Suprapubic skin (tissue), 4 donors: ENCODE measurements around the gene VMAC. TPM values are rescaled to one million over a fixed set of nuclear protein-coding genes. Genes with fewer than 3 reads are reported as not detected.
A peak's percentile ranks its signal among the peaks of the same experiment; 100 is the strongest.

Experiments
- DNase-seq, 2 donors: peaks; one replicate each; pipeline ENCODE4 v3.0.0-alpha.2; 2019; ENCODE audit warnings: low spot score in 2 of 2
- H3K27ac ChIP-seq: fragments of 200-600 bp; sonication (generic); one replicate; pipeline ENCODE4 v1.5.1; 2019
- H3K27me3 ChIP-seq: fragments of 200-600 bp; sonication (generic); one replicate; pipeline ENCODE4 v1.5.1; 2019
- H3K36me3 ChIP-seq: fragments of 200-600 bp; sonication (generic); one replicate; pipeline ENCODE4 v1.5.1; 2019
- H3K4me1 ChIP-seq: fragments of 200-600 bp; sonication (generic); one replicate; pipeline ENCODE4 v1.5.1; 2019
- H3K4me3 ChIP-seq: fragments of 200-600 bp; sonication (generic); one replicate; pipeline ENCODE4 v1.5.1; 2019; ENCODE audit warnings: mild to moderate bottlenecking
- H3K9me3 ChIP-seq: fragments of 200-600 bp; sonication (generic); one replicate; pipeline ENCODE4 v1.5.1; 2019
- CTCF ChIP-seq, 2 donors: fragments of 200-600 bp in 1 of 2; fragments of 450-650 bp in 1 of 2; sonication (generic) in 1 of 2; IDR thresholded peaks; one replicate each; pipeline ENCODE4 v1.5.1; 2016 to 2019; ENCODE audit warnings: antibody characterized with exemption in 2 of 2, mild to moderate bottlenecking in 1 of 2, moderate library complexity in 1 of 2
- EP300 ChIP-seq: sonication (generic); formaldehyde crosslinking; IDR thresholded peaks from one replicate; pipeline ENCODE4 v1.6.1; 2017; ENCODE audit warnings: antibody characterized with exemption
- POLR2A ChIP-seq, 2 donors: fragments of 450-650 bp; IDR thresholded peaks; one replicate each; pipeline ENCODE4 v1.6.1; 2017; ENCODE audit warnings: antibody characterized with exemption in 2 of 2, mild to moderate bottlenecking in 2 of 2, moderate library complexity in 2 of 2
- POLR2AphosphoS5 ChIP-seq, 3 donors: sonication (generic); formaldehyde crosslinking; IDR thresholded peaks; one replicate each; pipeline ENCODE4 v1.6.1; 2017; ENCODE audit warnings: antibody characterized with exemption in 3 of 3
- WGBS: methylation state at CpG from one replicate; pipeline ENCODE4 v1.1.5; 2018; 5-methylcytosine and 5-hydroxymethylcytosine counted together
- total RNA-seq, 4 donors: library from RNA; depleted of rRNA; stranded (reverse); fragments of >200 nt; gene quantifications; one replicate each; pipeline ENCODE4 v1.1.0, GENCODE V29; 2016

VMAC gene
- total RNA-seq, 4 donors from 2014 or later, result 7.4 to 15.4 (median 12.0) TPM

DNA sequence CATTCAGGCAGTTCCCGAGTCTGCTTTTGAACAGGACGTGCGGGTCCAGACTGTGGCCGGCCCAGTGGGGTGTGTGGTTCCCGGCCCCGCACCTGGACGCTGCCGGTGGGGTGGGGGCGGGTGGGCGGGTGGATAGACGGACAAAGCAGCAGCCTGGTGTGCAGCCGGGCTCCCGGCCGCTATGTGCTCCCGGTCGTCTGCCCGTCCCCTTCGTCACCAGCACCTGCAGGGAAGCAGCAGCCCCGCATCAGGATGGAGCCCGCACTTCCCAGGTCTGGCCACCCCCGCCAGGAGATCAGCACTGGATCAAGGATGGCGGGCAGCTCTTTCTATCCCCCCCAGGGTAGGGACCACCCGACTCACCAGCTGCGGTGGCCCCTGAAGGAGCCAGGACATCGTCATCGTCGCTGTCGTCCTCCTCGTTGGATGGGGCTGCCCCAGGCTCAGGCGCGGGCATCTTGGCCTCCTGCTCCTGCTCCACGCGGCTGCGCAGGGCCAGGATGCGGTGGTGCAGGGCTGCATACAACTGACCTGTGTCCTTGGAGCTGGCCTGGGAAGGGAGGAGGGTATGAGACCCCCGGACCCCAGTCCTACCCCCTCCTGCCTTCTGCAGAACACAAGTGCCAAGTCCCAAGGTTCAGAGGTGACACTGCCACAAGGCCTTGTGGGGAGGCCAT is 12.9 kb downstream of the VMAC start:
- WGBS, result 92% methylated on average over 27 of the region's 36 CpGs
- H3K4me3 ChIP-seq, result no peak overlapping the region
- TF ChIP-seq EP300 (no peak), POLR2A (IDR thresholded peaks at IDR 0.05) (no peak), POLR2AphosphoS5 (IDR thresholded peaks at IDR 0.05) (no peak), CTCF (IDR thresholded peaks at IDR 0.05) (no peak)

DNA sequence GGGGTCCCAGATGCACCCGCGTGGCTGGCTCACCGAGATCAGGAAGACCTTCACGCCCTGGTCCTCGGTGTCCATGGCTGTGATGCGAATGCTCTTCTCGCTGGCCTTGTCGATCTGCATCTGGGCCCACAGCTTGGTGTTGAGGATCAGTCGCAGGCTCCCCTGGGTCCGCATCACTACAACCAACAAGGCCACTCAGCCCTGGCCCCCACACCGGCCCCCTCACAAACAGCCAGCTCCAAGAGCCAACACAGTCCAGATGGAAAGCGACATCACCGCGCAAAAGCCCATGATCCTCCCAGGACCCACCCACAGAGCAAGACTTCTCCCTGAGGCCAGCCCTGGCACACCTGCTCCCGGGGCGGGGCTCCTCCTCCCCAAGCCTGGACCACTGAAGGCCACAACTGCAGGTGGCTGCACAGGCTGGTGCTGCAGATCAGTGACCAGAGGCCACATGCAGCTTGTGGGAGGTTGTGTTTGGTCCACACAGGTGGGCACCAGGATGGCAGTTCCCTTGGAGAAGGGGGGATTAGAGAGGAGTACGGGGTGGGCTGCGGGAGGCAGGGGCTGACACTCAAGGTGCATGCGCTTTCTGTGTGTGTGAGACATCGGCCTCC is 13.9 kb downstream of the VMAC start:
- Histone ChIP-seq H3K36me3 (peaks cover 80% of the 10 kb centered on the region), H3K4me1 (peaks cover 21% of the 10 kb centered on the region), H3K4me3 (no peak overlapping the region), H3K27me3 (no peaks in the 10 kb centered on the region), H3K27ac (no peak overlapping the region), H3K9me3 (no peaks in the 10 kb centered on the region)
- DNase-seq, result peak in 1 of 2 donors; percentile 55
- 90% methylated on average over 3 of the region's 20 CpGs for WGBS
- no peak for TF ChIP-seq POLR2A (IDR thresholded peaks at IDR 0.05)
- TF ChIP-seq CTCF (IDR thresholded peaks at IDR 0.05), result no peak
- no peak for TF ChIP-seq EP300
- no peak for TF ChIP-seq POLR2AphosphoS5 (IDR thresholded peaks at IDR 0.05)

More for the DNA sequence above, 12.9 kb downstream of the VMAC start:
- Histone ChIP-seq H3K9me3 (no peaks in the 10 kb centered on the region), H3K27me3 (no peaks in the 10 kb centered on the region), H3K27ac (no peak overlapping the region), H3K4me1 (peaks cover 21% of the 10 kb centered on the region), H3K36me3 (peaks cover 69% of the 10 kb centered on the region)
- DNase-seq, result peak in 1 of 2 donors; percentile 52

DNA sequence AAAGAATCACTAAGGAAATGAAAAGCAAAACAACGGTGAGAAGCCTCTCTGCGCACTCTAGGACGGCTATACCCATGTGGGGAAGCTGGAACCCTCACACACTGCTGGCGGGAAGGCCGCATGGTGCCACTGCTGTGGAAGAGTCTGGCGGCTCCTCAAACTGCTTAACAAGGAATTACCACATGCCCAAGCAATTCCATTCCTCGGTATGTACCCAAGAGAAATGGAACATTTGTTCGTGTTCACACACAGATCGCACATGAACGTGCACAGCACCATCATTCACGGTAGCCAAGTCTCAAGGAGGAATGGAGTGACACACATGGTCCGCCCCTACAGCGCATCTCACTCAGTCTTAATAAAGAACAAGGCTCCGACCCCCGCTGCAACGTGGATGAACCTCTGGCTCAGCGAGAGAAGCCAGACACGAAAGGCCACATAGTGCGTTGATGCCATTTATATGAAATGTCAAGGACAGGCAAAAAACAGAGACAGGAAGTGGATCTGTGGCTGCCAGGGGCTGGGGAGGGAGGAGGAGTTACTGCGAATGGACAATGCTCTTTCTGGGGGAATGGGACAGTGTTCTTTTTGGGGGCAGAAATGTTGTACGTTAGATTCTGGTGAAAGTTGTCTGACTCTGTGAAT is 17.0 kb downstream of the VMAC start:
- H3K36me3 ChIP-seq, result peaks cover 97% of the 10 kb centered on the region
- H3K27me3 ChIP-seq, result no peaks in the 10 kb centered on the region
- no peak overlapping the region for H3K27ac ChIP-seq
- peaks cover 8% of the 10 kb centered on the region for H3K4me1 ChIP-seq
- TF ChIP-seq EP300 (no peak), CTCF (IDR thresholded peaks at IDR 0.05) (no peak), POLR2AphosphoS5 (IDR thresholded peaks at IDR 0.05) (no peak), POLR2A (IDR thresholded peaks at IDR 0.05) (no peak)
- no peak overlapping the region for H3K4me3 ChIP-seq
- H3K9me3 ChIP-seq, result no peaks in the 10 kb centered on the region
- WGBS, result 84% methylated on average over 20 of the region's 21 CpGs
- no peak for DNase-seq

GRCh38 chr19:5922161-5922545 is 17.5 kb downstream of the VMAC start:
- DNase-seq, result no peak
- Histone ChIP-seq H3K36me3 (peaks cover 97% of the 10 kb centered on the region), H3K27me3 (no peaks in the 10 kb centered on the region), H3K4me1 (peaks cover 10% of the 10 kb centered on the region), H3K27ac (no peak overlapping the region), H3K9me3 (no peaks in the 10 kb centered on the region), H3K4me3 (no peak overlapping the region)
- TF ChIP-seq POLR2A (IDR thresholded peaks at IDR 0.05), result no peak
- TF ChIP-seq EP300, result no peak
- TF ChIP-seq POLR2AphosphoS5 (IDR thresholded peaks at IDR 0.05), result no peak
- TF ChIP-seq CTCF (IDR thresholded peaks at IDR 0.05), result no peak
- WGBS, result 92% methylated on average over 12 of the region's 12 CpGs

DNA sequence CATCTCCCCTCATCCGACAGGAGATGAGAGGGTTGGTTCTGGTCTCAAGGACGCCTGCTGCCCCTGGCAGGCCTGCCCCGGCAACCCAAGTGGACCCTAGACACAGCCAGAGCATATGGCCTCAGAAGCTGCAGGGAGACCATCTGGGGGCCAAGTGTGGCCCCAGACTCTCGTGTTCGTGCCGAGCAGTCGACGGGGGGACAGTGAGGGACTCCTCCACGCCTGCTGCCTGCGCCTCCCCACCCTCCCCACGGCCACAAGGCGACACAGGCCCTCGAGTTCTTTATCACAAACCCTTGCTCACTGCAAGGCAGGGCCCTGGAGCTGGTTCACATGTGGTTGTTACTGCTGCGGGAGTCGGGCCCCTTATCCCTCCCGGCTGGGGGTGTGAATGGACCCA is 18.7 kb downstream of the VMAC start:
- no peak for DNase-seq

More for the DNA sequence above, 18.7 kb downstream of the VMAC start:
- H3K4me1 ChIP-seq, result peaks cover 16% of the 10 kb centered on the region
- peaks cover 97% of the 10 kb centered on the region for H3K36me3 ChIP-seq
- no peak overlapping the region for H3K27ac ChIP-seq
- no peaks in the 10 kb centered on the region for H3K9me3 ChIP-seq
- no peaks in the 10 kb centered on the region for H3K27me3 ChIP-seq
- WGBS, result 86% methylated on average over 6 of the region's 16 CpGs
- H3K4me3 ChIP-seq, result no peak overlapping the region
- TF ChIP-seq POLR2AphosphoS5 (IDR thresholded peaks at IDR 0.05), result no peak
- no peak for TF ChIP-seq EP300
- no peak for TF ChIP-seq CTCF (IDR thresholded peaks at IDR 0.05)
- no peak for TF ChIP-seq POLR2A (IDR thresholded peaks at IDR 0.05)
